Measurements from ENCODE around the gene ADA.

DNA sequence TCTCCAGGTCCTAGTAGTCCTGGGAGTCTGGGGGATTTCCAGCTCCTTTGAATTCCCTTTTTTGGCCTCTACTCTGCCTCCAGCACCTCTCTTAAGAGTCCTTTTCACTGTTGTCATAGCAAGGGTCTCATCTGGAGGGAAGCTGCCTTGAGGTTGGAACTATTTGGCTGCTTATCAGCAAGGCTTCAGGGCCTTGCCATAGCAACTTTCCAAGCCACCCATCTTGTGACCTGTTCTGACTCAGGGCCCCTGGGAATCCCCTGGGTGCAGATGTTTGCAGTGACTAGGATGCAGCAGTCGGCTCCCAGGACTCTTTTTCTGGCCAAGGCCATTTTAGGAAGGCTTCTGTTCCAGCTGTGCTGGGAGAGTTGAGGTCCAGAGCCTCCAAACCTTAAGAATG lies 56.8 kb downstream of the ADA start:
- no peak for TF ChIP-seq CTCF (IDR thresholded peaks at IDR 0.05)
- TF ChIP-seq POLR2A (IDR thresholded peaks at IDR 0.05), result no peak

Data from Peyer's patch (tissue), 4 donors.